ENCODE measurements around the gene ACSS2. TPM values are rescaled to one million over a fixed set of nuclear protein-coding genes. Genes with fewer than 3 reads are reported as not detected.
"Not testable (repeated sequence)": the region's sequence is repeated elsewhere in the genome, so short reads cannot be mapped to it uniquely, and the experiment has no call there.

The ACSS2 gene
- polyA plus RNA-seq, 3 donors from 2014 or later, result 1.5 to 4.9 (median 3.5) TPM

GRCh38 chr20:34883087-34883688 is 6.8 kb downstream of the ACSS2 start:
- DNase-seq, result no peak
- no peaks in the 10 kb centered on the region for H3K9me3 Mint-ChIP-seq
- peaks cover 0 to 2% of the 10 kb centered on the region in 2 donors for H3K4me1 Mint-ChIP-seq
- H3K27ac Mint-ChIP-seq, result no peak overlapping the region
- H3K4me3 Mint-ChIP-seq, result no peak overlapping the region
- no peaks in the 10 kb centered on the region for H3K36me3 Mint-ChIP-seq
- H3K27me3 Mint-ChIP-seq (ENCODE audit: low read depth in 3 of 3), result no peaks in the 10 kb centered on the region

- Mint-ChIP-seq H3K36me3 (no peaks in the 10 kb centered on the region), H3K4me1 (no peaks in the 10 kb centered on the region), H3K4me3 (no peak overlapping the region), H3K27ac (no peak overlapping the region), H3K9me3 (no peaks in the 10 kb centered on the region), H3K27me3 (ENCODE audit: low read depth in 3 of 3) (no peaks in the 10 kb centered on the region)
- DNase-seq, result no peak
Observed at GRCh38 chr20:34883809-34884208, 7.4 kb downstream of the ACSS2 start.

- no peak for DNase-seq
- Mint-ChIP-seq H3K9me3 (no peaks in the 10 kb centered on the region), H3K4me3 (no peak overlapping the region), H3K36me3 (no peaks in the 10 kb centered on the region), H3K27ac (no peak overlapping the region), H3K4me1 (no peaks in the 10 kb centered on the region), H3K27me3 (ENCODE audit: low read depth in 3 of 3) (no peaks in the 10 kb centered on the region)
Observed at GRCh38 chr20:34884260-34884659, 7.8 kb downstream of the ACSS2 start.

GRCh38 chr20:34886122-34886521 is 9.7 kb downstream of the ACSS2 start:
- Mint-ChIP-seq H3K9me3 (no peaks in the 10 kb centered on the region), H3K27ac (no peak overlapping the region)

GRCh38 chr20:34887023-34887422 is 10.6 kb downstream of the ACSS2 start:
- Mint-ChIP-seq H3K4me1 (no peaks in the 10 kb centered on the region), H3K27ac (no peak overlapping the region), H3K36me3 (peaks cover 0 to 3% (median 0%) of the 10 kb centered on the region in 3 donors), H3K9me3 (no peaks in the 10 kb centered on the region), H3K4me3 (no peak overlapping the region), H3K27me3 (ENCODE audit: low read depth in 3 of 3) (peaks cover 0 to 9% (median 0%) of the 10 kb centered on the region in 3 donors)
- no peak for DNase-seq

More at GRCh38 chr20:34886122-34886521, 9.7 kb downstream of the ACSS2 start:
- DNase-seq, result no peak
- Mint-ChIP-seq H3K4me3 (no peak overlapping the region), H3K36me3 (peaks cover 0 to 3% (median 0%) of the 10 kb centered on the region in 3 donors), H3K27me3 (ENCODE audit: low read depth in 3 of 3) (peaks cover 0 to 8% (median 0%) of the 10 kb centered on the region in 3 donors), H3K4me1 (no peaks in the 10 kb centered on the region)

- Mint-ChIP-seq H3K27ac (no peak overlapping the region), H3K9me3 (no peaks in the 10 kb centered on the region), H3K36me3 (peaks cover 0 to 3% (median 0%) of the 10 kb centered on the region in 3 donors), H3K27me3 (ENCODE audit: low read depth in 3 of 3) (peaks cover 0 to 9% (median 0%) of the 10 kb centered on the region in 3 donors), H3K4me1 (no peaks in the 10 kb centered on the region), H3K4me3 (no peak overlapping the region)
- DNase-seq, result no peak
Observed at GRCh38 chr20:34888468-34888867, 12.1 kb downstream of the ACSS2 start.

- Mint-ChIP-seq H3K4me3 (no peak overlapping the region), H3K36me3 (peaks cover 0 to 3% (median 0%) of the 10 kb centered on the region in 3 donors), H3K4me1 (no peaks in the 10 kb centered on the region), H3K27me3 (ENCODE audit: low read depth in 3 of 3) (peaks cover 0 to 11% (median 0%) of the 10 kb centered on the region in 3 donors), H3K27ac (no peak overlapping the region), H3K9me3 (no peaks in the 10 kb centered on the region)
- DNase-seq, result no peak
Observed at GRCh38 chr20:34891166-34892062, 15.0 kb downstream of the ACSS2 start.

- H3K4me3 Mint-ChIP-seq, result no peak overlapping the region
- no peaks in the 10 kb centered on the region for H3K4me1 Mint-ChIP-seq
- H3K9me3 Mint-ChIP-seq, result no peaks in the 10 kb centered on the region
Observed at GRCh38 chr20:34892671-34893070, 16.3 kb downstream of the ACSS2 start.

GRCh38 chr20:34894723-34895122 is 18.3 kb downstream of the ACSS2 start:
- DNase-seq, result no peak
- no peak overlapping the region for H3K4me3 Mint-ChIP-seq
- H3K27me3 Mint-ChIP-seq (ENCODE audit: low read depth in 3 of 3), result peaks cover 0 to 8% (median 0%) of the 10 kb centered on the region in 3 donors
- no peaks in the 10 kb centered on the region for H3K9me3 Mint-ChIP-seq
- H3K4me1 Mint-ChIP-seq, result no peaks in the 10 kb centered on the region
- H3K27ac Mint-ChIP-seq, result no peak overlapping the region
- peaks cover 0 to 1% (median 0%) of the 10 kb centered on the region in 3 donors for H3K36me3 Mint-ChIP-seq

More at GRCh38 chr20:34892671-34893070, 16.3 kb downstream of the ACSS2 start:
- H3K27ac Mint-ChIP-seq, result no peak overlapping the region
- H3K36me3 Mint-ChIP-seq, result peaks cover 0 to 3% (median 0%) of the 10 kb centered on the region in 3 donors
- no peak for DNase-seq
- H3K27me3 Mint-ChIP-seq (ENCODE audit: low read depth in 3 of 3), result peaks cover 0 to 11% (median 0%) of the 10 kb centered on the region in 3 donors

GRCh38 chr20:34895465-34895864 is 19.1 kb downstream of the ACSS2 start:
- no peaks in the 10 kb centered on the region for H3K4me1 Mint-ChIP-seq
- no peak overlapping the region for H3K4me3 Mint-ChIP-seq
- no peak for DNase-seq
- no peaks in the 10 kb centered on the region for H3K36me3 Mint-ChIP-seq
- no peak overlapping the region for H3K27ac Mint-ChIP-seq
- no peaks in the 10 kb centered on the region for H3K9me3 Mint-ChIP-seq
- H3K27me3 Mint-ChIP-seq (ENCODE audit: low read depth in 3 of 3), result peaks cover 0 to 5% (median 0%) of the 10 kb centered on the region in 3 donors

GRCh38 chr20:34896086-34896621 is 19.7 kb downstream of the ACSS2 start:
- DNase-seq, result no peak
- Mint-ChIP-seq H3K27me3 (ENCODE audit: low read depth in 3 of 3) (peaks cover 0 to 2% (median 0%) of the 10 kb centered on the region in 3 donors), H3K4me3 (no peak overlapping the region), H3K4me1 (no peaks in the 10 kb centered on the region), H3K27ac (no peak overlapping the region), H3K9me3 (no peaks in the 10 kb centered on the region), H3K36me3 (no peaks in the 10 kb centered on the region)

GRCh38 chr20:34898129-34898528 is 21.7 kb downstream of the ACSS2 start:
- not testable (repeated sequence) for H3K36me3 Mint-ChIP-seq; H3K9me3 Mint-ChIP-seq; DNase-seq; H3K4me3 Mint-ChIP-seq; H3K27ac Mint-ChIP-seq; H3K4me1 Mint-ChIP-seq; H3K27me3 Mint-ChIP-seq (ENCODE audit: low read depth in 3 of 3)

GRCh38 chr20:34898731-34899130 is 22.3 kb downstream of the ACSS2 start:
- H3K4me3 Mint-ChIP-seq; H3K27me3 Mint-ChIP-seq (ENCODE audit: low read depth in 3 of 3); H3K4me1 Mint-ChIP-seq; H3K27ac Mint-ChIP-seq; DNase-seq; H3K36me3 Mint-ChIP-seq; H3K9me3 Mint-ChIP-seq: not testable (repeated sequence)

- Mint-ChIP-seq H3K27me3 (ENCODE audit: low read depth in 3 of 3) (peaks cover 0 to 2% (median 0%) of the 10 kb centered on the region in 3 donors), H3K4me3 (no peak overlapping the region), H3K27ac (no peak overlapping the region), H3K9me3 (no peaks in the 10 kb centered on the region), H3K4me1 (no peaks in the 10 kb centered on the region), H3K36me3 (no peaks in the 10 kb centered on the region)
- DNase-seq, result no peak
Observed at GRCh38 chr20:34904202-34904621, 27.8 kb downstream of the ACSS2 start.
